GM12878 (cell line): Measurements from ENCODE around the gene PIK3C3. TPM values are rescaled to one million over a fixed set of nuclear protein-coding genes. Genes with fewer than 3 reads are reported as not detected.

Experiments
- ATAC-seq: fragments of 200-7000 bp; cut with Tn5 transposase; 3 replicates; pipeline ENCODE4 v1.9.1; 2020; ENCODE audit warnings: mild to moderate bottlenecking, moderate library complexity
- BruUV-seq: library from RNA; stranded (reverse); fragments of 400-500 nt; replicated peaks from 2 replicates; lab custom pipeline; 2021; lab: Mats Ljungman, UMichigan
- CTCF ChIA-PET: fragments of 300-600 bp; sonication (Branson Sonifier 250); formaldehyde crosslinking; extraction: SDS; loops from one replicate; lab custom pipeline; 2021; ENCODE audit warnings: inconsistent platforms; lab: Yijun Ruan, JAX
- POLR2A ChIA-PET: fragments of 350-600 bp; formaldehyde crosslinking; extraction: SDS; loops from one replicate; lab custom pipeline; 2021; ENCODE audit warnings: inconsistent platforms; lab: Charles Lee
- RAD21 ChIA-PET: fragments of 300-600 bp; sonication (Branson Sonifier 250); formaldehyde crosslinking; loops from one replicate; lab custom pipeline; 2023; ENCODE audit warnings: antibody characterized with exemption; ENCODE audit not compliant: unreplicated experiment; lab: Charles Lee
- SMC1A ChIA-PET: fragments of 300-600 bp; sonication (Branson Sonifier 250); formaldehyde crosslinking; loops from one replicate; lab custom pipeline; 2023; ENCODE audit not compliant: unreplicated experiment, uncharacterized antibody; lab: Charles Lee
- DNase-seq: peaks from one replicate; pipeline ENCODE4 v3.0.0-alpha.2; 2011; ENCODE audit warnings: low read depth, low spot score
- FAIRE-seq: peaks from 3 replicates; lab custom pipeline; 2011; peaks lifted over from hg19 to GRCh38; lab: Jason Lieb, UNC
- H2AFZ ChIP-seq: 2 replicates; pipeline ENCODE4 v1.6.0; 2011; ENCODE audit warnings: low read depth, low read length, control low read depth; ENCODE audit not compliant: control insufficient read depth
- H3K27ac ChIP-seq: 2 replicates; pipeline ENCODE4 v1.5.1; 2011; ENCODE audit warnings: control low read depth; ENCODE audit not compliant: control insufficient read depth, insufficient read depth
- H3K27me3 ChIP-seq, 2 experiments: replicated peaks in 1 of 2; 2 replicates each; pipeline versions ENCODE4 v1.6.0 to v1.6.1; 2011; ENCODE audit warnings: low read length in 1 of 2; ENCODE audit not compliant: control insufficient read depth in 2 of 2, insufficient read depth in 2 of 2
- H3K36me3 ChIP-seq, 2 experiments: 2 replicates each; pipeline ENCODE4 v1.5.1; 2011; ENCODE audit warnings: low read length in 1 of 2; ENCODE audit not compliant: control insufficient read depth in 2 of 2, insufficient read depth in 2 of 2
- H3K4me1 ChIP-seq: 2 replicates; pipeline ENCODE4 v1.6.1; 2011; ENCODE audit warnings: mild to moderate bottlenecking, low read length, moderate library complexity, mixed read lengths; ENCODE audit not compliant: control insufficient read depth, insufficient read depth
- H3K4me2 ChIP-seq: 2 replicates; pipeline ENCODE4 v1.6.0; 2011; ENCODE audit warnings: control low read depth; ENCODE audit not compliant: control insufficient read depth, insufficient read depth
- H3K4me3 ChIP-seq: fragments of 200-600 bp; sonication (generic); 2 replicates; pipeline ENCODE4 v1.5.1; 2016
- H3K79me2 ChIP-seq: 2 replicates; pipeline ENCODE4 v1.6.0; 2011; ENCODE audit warnings: low read length; ENCODE audit not compliant: control insufficient read depth, insufficient read depth
- H3K9ac ChIP-seq: 2 replicates; pipeline ENCODE4 v1.8.0; 2011; ENCODE audit warnings: low read length, control low read depth, mixed read lengths; ENCODE audit not compliant: control insufficient read depth, insufficient read depth
- H3K9me3 ChIP-seq: replicated peaks from 3 replicates; pipeline ENCODE4 v1.5.1; 2011; ENCODE audit warnings: mild to moderate bottlenecking, low read length; ENCODE audit not compliant: control insufficient read depth, insufficient read depth
- H4K20me1 ChIP-seq: 2 replicates; pipeline ENCODE4 v1.6.0; 2011; ENCODE audit not compliant: control insufficient read depth, insufficient read depth
- ASH2L ChIP-seq: fragments of 300-600, 200-600 bp; sonication (generic); IDR thresholded peaks from 2 replicates; pipeline ENCODE4 v1.6.1; 2017; ENCODE audit warnings: low read depth, mild to moderate bottlenecking, borderline replicate concordance
- BCL11A ChIP-seq: IDR thresholded peaks from 2 replicates; pipeline ENCODE4 v1.6.1; 2011; ENCODE audit warnings: low read depth, low read length
- FOXK2 ChIP-seq: fragments of 450-650 bp; IDR thresholded peaks from 2 replicates; pipeline ENCODE4 v1.6.1; 2017; ENCODE audit warnings: mild to moderate bottlenecking, moderate library complexity
- FOXM1 ChIP-seq: IDR thresholded peaks from 2 replicates; pipeline ENCODE4 v1.6.1; 2012; ENCODE audit warnings: low read depth, mild to moderate bottlenecking, inconsistent platforms, low read length, moderate library complexity
- NR2F1 ChIP-seq: fragments of 450-650 bp; conservative IDR thresholded peaks from 2 replicates; pipeline ENCODE4 v1.6.1; 2017; ENCODE audit warnings: mild to moderate bottlenecking
- PAX5 ChIP-seq: IDR thresholded peaks from 2 replicates; pipeline ENCODE4 v1.6.1; 2011; ENCODE audit warnings: low read depth, low read length, borderline replicate concordance
- PRDM15 ChIP-seq: fragments of 450-650 bp; formaldehyde crosslinking; IDR thresholded peaks from 2 replicates; pipeline ENCODE4 v1.4.0; 2020; ENCODE audit warnings: mild to moderate bottlenecking, moderate library complexity
- SMARCA5 ChIP-seq: fragments of 450-650 bp; IDR thresholded peaks from 2 replicates; pipeline ENCODE4 v1.6.1; 2017; ENCODE audit warnings: mild to moderate bottlenecking
- SMC3 ChIP-seq: IDR thresholded peaks from 2 replicates; pipeline ENCODE4 v1.6.1; 2011; ENCODE audit warnings: low read length, improper control_type of control experiment, borderline replicate concordance
- TARDBP ChIP-seq: IDR thresholded peaks from 2 replicates; pipeline ENCODE4 v1.6.1; 2016; ENCODE audit warnings: borderline replicate concordance
- USF1 ChIP-seq: IDR thresholded peaks from 2 replicates; pipeline ENCODE4 v1.6.1; 2011; ENCODE audit warnings: borderline replicate concordance, low read depth, mild to moderate bottlenecking, moderate library complexity, mixed read lengths, low read length; ENCODE audit not compliant: insufficient read depth; ENCODE audit errors: extremely low read length
- USF2 ChIP-seq: IDR thresholded peaks from 2 replicates; pipeline ENCODE4 v1.6.1; 2011; ENCODE audit warnings: low read depth, low read length, improper control_type of control experiment, borderline replicate concordance
- ZBTB11 ChIP-seq: fragments of 450-650 bp; formaldehyde crosslinking; IDR thresholded peaks from 2 replicates; pipeline ENCODE4 v1.5.0; 2022; ENCODE audit warnings: mild to moderate bottlenecking, missing genetic modification characterization
- WGBS: methylation state at CpG from one replicate; pipeline ENCODE4 v1.1.6; 2016; ENCODE audit warnings: low lambda C conversion rate; ENCODE audit not compliant: insufficient replicate concordance, insufficient coverage; ENCODE audit errors: missing lambda C conversion rate; 5-methylcytosine and 5-hydroxymethylcytosine counted together
- in situ Hi-C: fragments of 300-500 bp; cut with MboI; formaldehyde crosslinking; loops from 9 replicates; pipeline ENCODE4 v1.14.3; 2018; ENCODE audit warnings: mixed read lengths
- intact Hi-C: fragments of 100-400 bp; cut with micrococcal nuclease; formaldehyde crosslinking; loops from one replicate; pipeline ENCODE4 v1.14.2; 2022; ENCODE audit not compliant: unreplicated experiment
- polyA plus RNA-seq, 11 experiments: library from polyadenylated mRNA; depleted of rRNA in 4 of 11; unstranded in 6 of 11; stranded (reverse) in 5 of 11; fragments of >200 nt; fragmentation: Nextera tagmentation in 4 of 11; fragmentation: Illumina TruSeq in 1 of 11; extraction: Ambion mirVana in 4 of 11; extraction: Trizol in 1 of 11; gene quantifications; 1 replicate in 1 of 11; 2 replicates in 10 of 11; pipeline versions ENCODE4 v1.2.1 to v1.2.3, GENCODE V29; 2011 to 2016; ENCODE audit warnings: inconsistent platforms in 2 of 11, missing spikeins in 2 of 11, low read depth in 1 of 11
- total RNA-seq, 4 experiments: library from RNA; depleted of rRNA in 3 of 4; stranded (reverse); fragments of >200 nt in 3 of 4; fragmentation: Illumina TruSeq in 1 of 4; extraction: Trizol in 1 of 4; gene quantifications; 2 replicates each; pipeline versions ENCODE4 v1.2.1 to v1.2.3, GENCODE V29; 2013 to 2021

PIK3C3 gene
- total and polyA plus RNA-seq, 10 of the 15 experiments (the other 5 are each of a cell fraction or from before 2014, with no cell fraction given) = 14.4 to 131 (median 32.4) TPM

GRCh38 chr18:42029092-42029491 lies 74.1 kb downstream of the PIK3C3 start:
- POLR2A ChIA-PET = interaction anchor here (0.7 kb wide), 1 partner anchor 80 kb away, joined by 5 read pairs; no protein-coding TSS in a partner anchor
- H3K9me3 ChIP-seq = no peaks in the 10 kb centered on the region
- intact Hi-C loops = loop anchor here (5.0 to 10.0 kb wide), 2 partner anchors 72 to 156 kb away; partner anchors contain the start of gene PIK3C3
- TF ChIP-seq ASH2L (no peak), BCL11A (no peak), FOXM1 (no peak), SMC3 (no peak), USF2 (no peak), PRDM15 (CRISPR knock-in tag) (no peak), SMARCA5 (no peak), FOXK2 (no peak), PAX5 (no peak), ZBTB11 (CRISPR knock-in tag) (no peak), USF1 (no peak), TARDBP (no peak), NR2F1 (no peak)

More at GRCh38 chr18:42029092-42029491, 74.1 kb downstream of the PIK3C3 start:
- ATAC-seq (no peak), DNase-seq (no peak), FAIRE-seq (no peak)
- Histone ChIP-seq H2AFZ (no peak overlapping the region), H3K9ac (no peak overlapping the region), H3K36me3 (peaks cover 0 to 22% of the 10 kb centered on the region in 2 experiments; a peak in 3 of 4 replicates), H3K27me3 (no peaks in the 10 kb centered on the region), H4K20me1 (no peaks in the 10 kb centered on the region), H3K27ac (no peak overlapping the region), H3K4me2 (no peak overlapping the region), H3K4me3 (no peak overlapping the region), H3K4me1 (peaks cover 27% of the 10 kb centered on the region), H3K79me2 (no peaks in the 10 kb centered on the region; the same call in 1 of the 2 replicates)
- 98% methylated on average over 7 of the region's 7 CpGs for WGBS
- in situ Hi-C loops = no loop called here
- BruUV-seq = no TSS peak
- ChIA-PET SMC1A (interaction anchor here (1.0 to 4.2 kb wide), 9 partner anchors 9 to 159 kb away, joined by 3 to 15 read pairs (median 5); partner anchors contain the start of gene PIK3C3), RAD21 (interaction anchor here (1.2 kb wide), 1 partner anchor 22 kb away, joined by 3 read pairs; no protein-coding TSS in a partner anchor), CTCF (interaction anchor here (0.6 to 9.8 kb wide), 13 partner anchors 15 to 1361 kb away, joined by 3 to 98 read pairs (median 6); no protein-coding TSS in a partner anchor)
